K562 (cell line): ENCODE results near the gene SP6. TPM values are rescaled to one million over a fixed set of nuclear protein-coding genes. Genes with fewer than 3 reads are reported as not detected.

Source experiments
- ELF4 ChIP-seq: fragments of 450-650 bp; formaldehyde crosslinking; IDR thresholded peaks from 2 replicates; pipeline ENCODE4 v1.4.0; 2022; ENCODE audit warnings: missing genetic modification characterization
- MAFK ChIP-seq: IDR thresholded peaks from 2 replicates; pipeline ENCODE4 v1.6.1; 2011; ENCODE audit warnings: low read length, improper control_type of control experiment
- NFRKB ChIP-seq: fragments of 450-650 bp; IDR thresholded peaks from 2 replicates; pipeline ENCODE4 v1.6.1; 2016; ENCODE audit warnings: low read depth
- OTX1 ChIP-seq: fragments of 450-650 bp; formaldehyde crosslinking; IDR thresholded peaks from 2 replicates; pipeline ENCODE4 v1.4.0; 2022; ENCODE audit warnings: mild to moderate bottlenecking
- ZNF316 ChIP-seq: fragments of 450-650 bp; IDR thresholded peaks from 2 replicates; pipeline ENCODE4 v1.6.1; 2016
- ZNF696 ChIP-seq: fragments of 250-450 bp; sonication (Bioruptor Pico); conservative IDR thresholded peaks from 2 replicates; pipeline ENCODE4 v1.4.0; 2020; ENCODE audit warnings: mild to moderate bottlenecking, moderate library complexity
- polyA plus RNA-seq, 8 experiments: library from polyadenylated mRNA; depleted of rRNA in 4 of 8; stranded (reverse) in 5 of 8; unstranded in 3 of 8; fragments of >200 nt; fragmentation: Nextera tagmentation in 2 of 8; fragmentation: Illumina TruSeq in 1 of 8; extraction: Ambion mirVana in 2 of 8; extraction: Trizol in 1 of 8; gene quantifications; 2 replicates each; pipeline versions ENCODE4 v1.2.1 to v1.2.3, GENCODE V29; 2011 to 2014; ENCODE audit warnings: inconsistent platforms in 1 of 8, missing spikeins in 1 of 8
- total RNA-seq, 7 experiments: library from RNA; depleted of rRNA in 6 of 7; stranded (reverse); fragments of >200 nt in 6 of 7; fragmentation: Illumina TruSeq in 2 of 7; extraction: Trizol in 2 of 7; gene quantifications; 2 replicates each; pipeline versions ENCODE4 v1.2.1 to v1.2.3, GENCODE V29; 2011 to 2021; ENCODE audit warnings: low replicate concordance in 1 of 7
- TF ChIP-seq, protein P1 (sequence below): fragments of 250-450 bp; sonication (Bioruptor Pico); IDR thresholded peaks from 2 replicates; pipeline ENCODE4 v1.8.0; 2022; ENCODE audit warnings: inconsistent platforms, mild to moderate bottlenecking, moderate library complexity, borderline replicate concordance
- TF ChIP-seq, protein P2 (sequence below): fragments of 450-650 bp; IDR thresholded peaks from 2 replicates; pipeline ENCODE4 v1.6.1; 2016; ENCODE audit warnings: borderline replicate concordance
- TF ChIP-seq, protein P3 (sequence below): fragments of 450-650 bp; IDR thresholded peaks from 2 replicates; pipeline ENCODE4 v1.6.1; 2016

Gene SP6
- total and polyA plus RNA-seq, 9 of the 15 experiments (the other 6 are each of a cell fraction or from before 2014, with no cell fraction given) = 0.11 to 7.9 (median 2.2) TPM

DNA sequence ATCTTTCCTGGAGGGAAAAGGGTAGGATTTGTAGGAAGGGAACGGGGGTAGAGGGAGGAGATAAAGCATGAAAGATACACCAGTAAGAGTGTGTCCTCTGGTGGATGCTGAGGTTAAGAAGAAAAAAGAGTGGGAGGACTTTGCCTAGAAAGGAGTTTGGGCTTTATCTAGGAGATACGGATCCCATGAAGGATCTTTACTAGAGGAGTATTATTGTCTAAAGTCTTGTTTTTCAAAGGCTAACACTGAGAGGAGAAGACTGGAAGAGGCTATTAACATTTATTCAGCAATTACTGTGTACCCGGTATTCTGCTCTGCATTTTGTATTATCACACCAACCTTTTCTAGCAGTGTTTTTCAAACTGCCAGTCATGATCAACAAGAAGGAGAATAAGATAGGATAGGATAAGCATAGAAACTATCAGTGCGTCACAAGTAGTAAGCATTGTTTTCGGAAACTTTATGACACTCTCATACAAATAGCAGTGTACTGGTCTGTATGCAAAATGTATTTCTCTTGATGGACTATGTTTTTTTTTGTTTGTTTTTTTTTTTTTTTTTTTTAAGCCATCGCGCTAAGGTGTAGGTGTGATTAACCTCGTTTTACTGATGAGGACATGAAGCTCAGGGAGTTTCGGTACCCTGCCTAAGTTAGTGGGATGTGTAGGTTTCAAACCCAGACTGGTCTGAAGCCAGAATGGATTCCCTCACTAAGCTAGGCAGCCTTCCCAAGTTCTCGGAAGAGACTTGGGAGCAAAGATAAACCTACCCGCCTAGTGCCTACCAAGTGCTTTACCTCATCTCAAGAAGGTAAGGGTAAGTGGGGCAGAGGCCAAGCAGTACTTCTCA is 43.8 kb upstream of the SP6 start (continued):
- TF ChIP-seq, protein P1, sequence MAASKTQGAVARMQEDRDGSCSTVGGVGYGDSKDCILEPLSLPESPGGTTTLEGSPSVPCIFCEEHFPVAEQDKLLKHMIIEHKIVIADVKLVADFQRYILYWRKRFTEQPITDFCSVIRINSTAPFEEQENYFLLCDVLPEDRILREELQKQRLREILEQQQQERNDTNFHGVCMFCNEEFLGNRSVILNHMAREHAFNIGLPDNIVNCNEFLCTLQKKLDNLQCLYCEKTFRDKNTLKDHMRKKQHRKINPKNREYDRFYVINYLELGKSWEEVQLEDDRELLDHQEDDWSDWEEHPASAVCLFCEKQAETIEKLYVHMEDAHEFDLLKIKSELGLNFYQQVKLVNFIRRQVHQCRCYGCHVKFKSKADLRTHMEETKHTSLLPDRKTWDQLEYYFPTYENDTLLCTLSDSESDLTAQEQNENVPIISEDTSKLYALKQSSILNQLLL (CRISPR knock-in tag) = no peak
- TF ChIP-seq NFRKB = 0 out of 2 replicates have a peak, but pooled peaks have one; percentile 6
- TF ChIP-seq, protein P2, sequence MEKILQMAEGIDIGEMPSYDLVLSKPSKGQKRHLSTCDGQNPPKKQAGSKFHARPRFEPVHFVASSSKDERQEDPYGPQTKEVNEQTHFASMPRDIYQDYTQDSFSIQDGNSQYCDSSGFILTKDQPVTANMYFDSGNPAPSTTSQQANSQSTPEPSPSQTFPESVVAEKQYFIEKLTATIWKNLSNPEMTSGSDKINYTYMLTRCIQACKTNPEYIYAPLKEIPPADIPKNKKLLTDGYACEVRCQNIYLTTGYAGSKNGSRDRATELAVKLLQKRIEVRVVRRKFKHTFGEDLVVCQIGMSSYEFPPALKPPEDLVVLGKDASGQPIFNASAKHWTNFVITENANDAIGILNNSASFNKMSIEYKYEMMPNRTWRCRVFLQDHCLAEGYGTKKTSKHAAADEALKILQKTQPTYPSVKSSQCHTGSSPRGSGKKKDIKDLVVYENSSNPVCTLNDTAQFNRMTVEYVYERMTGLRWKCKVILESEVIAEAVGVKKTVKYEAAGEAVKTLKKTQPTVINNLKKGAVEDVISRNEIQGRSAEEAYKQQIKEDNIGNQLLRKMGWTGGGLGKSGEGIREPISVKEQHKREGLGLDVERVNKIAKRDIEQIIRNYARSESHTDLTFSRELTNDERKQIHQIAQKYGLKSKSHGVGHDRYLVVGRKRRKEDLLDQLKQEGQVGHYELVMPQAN = 0 out of 2 replicates have a peak, but pooled peaks have one; percentile 16
- TF ChIP-seq MAFK = 0 out of 2 replicates have a peak, but pooled peaks have one; percentile 16
- peak; percentile 72 for TF ChIP-seq ZNF316
- no peak for TF ChIP-seq ZNF696 (CRISPR knock-in tag)
- TF ChIP-seq ELF4 (CRISPR knock-in tag) = 0 out of 2 replicates have a peak, but pooled peaks have one; percentile 38
- TF ChIP-seq, protein P3, sequence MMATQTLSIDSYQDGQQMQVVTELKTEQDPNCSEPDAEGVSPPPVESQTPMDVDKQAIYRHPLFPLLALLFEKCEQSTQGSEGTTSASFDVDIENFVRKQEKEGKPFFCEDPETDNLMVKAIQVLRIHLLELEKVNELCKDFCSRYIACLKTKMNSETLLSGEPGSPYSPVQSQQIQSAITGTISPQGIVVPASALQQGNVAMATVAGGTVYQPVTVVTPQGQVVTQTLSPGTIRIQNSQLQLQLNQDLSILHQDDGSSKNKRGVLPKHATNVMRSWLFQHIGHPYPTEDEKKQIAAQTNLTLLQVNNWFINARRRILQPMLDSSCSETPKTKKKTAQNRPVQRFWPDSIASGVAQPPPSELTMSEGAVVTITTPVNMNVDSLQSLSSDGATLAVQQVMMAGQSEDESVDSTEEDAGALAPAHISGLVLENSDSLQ = peak; percentile 68
- TF ChIP-seq OTX1 = 0 out of 2 replicates have a peak, but pooled peaks have one; percentile 72
